Lower leg skin (tissue), 4 donors: Measurements from ENCODE around the gene PADI4. TPM values are rescaled to one million over a fixed set of nuclear protein-coding genes. Genes with fewer than 3 reads are reported as not detected.
A peak's percentile ranks its signal among the peaks of the same experiment; 100 is the strongest.

Experiments used
- DNase-seq, 2 donors: peaks; one replicate each; pipeline ENCODE4 v3.0.0-alpha.2; 2019; ENCODE audit warnings: low spot score in 2 of 2
- H3K4me3 ChIP-seq: fragments of 200-600 bp; sonication (generic); 2 replicates; pipeline ENCODE4 v1.5.1; 2017; ENCODE audit warnings: mild to moderate bottlenecking, low read depth; ENCODE audit not compliant: poor library complexity, severe bottlenecking
- POLR2A ChIP-seq, 2 donors: fragments of 450-650 bp; IDR thresholded peaks; one replicate each; pipeline ENCODE4 v1.6.1; 2016 to 2017; ENCODE audit warnings: antibody characterized with exemption in 2 of 2, mild to moderate bottlenecking in 1 of 2, moderate library complexity in 1 of 2
- WGBS, 2 donors: methylation state at CpG; one replicate each; pipeline ENCODE4 v1.1.5; 2018; 5-methylcytosine and 5-hydroxymethylcytosine counted together
- intact Hi-C: fragments of 100-400 bp; cut with DNase I; formaldehyde crosslinking; loops from one replicate; pipeline ENCODE4 v1.15.0; 2023; ENCODE audit warnings: low total_unique reads
- total RNA-seq, 4 donors: library from RNA; depleted of rRNA; stranded (reverse); fragments of >200 nt; gene quantifications; one replicate each; pipeline ENCODE4 v1.1.0, GENCODE V29; 2016
- TF ChIP-seq, protein P1 (sequence below), 3 donors: fragments of 450-650 bp; IDR thresholded peaks; one replicate each; pipeline ENCODE4 v1.5.1; 2016; ENCODE audit warnings: antibody characterized with exemption in 3 of 3, mild to moderate bottlenecking in 3 of 3, moderate library complexity in 2 of 3

Gene PADI4
- total RNA-seq, 4 donors from 2014 or later = 0.51 TPM; not detected in 3

DNA sequence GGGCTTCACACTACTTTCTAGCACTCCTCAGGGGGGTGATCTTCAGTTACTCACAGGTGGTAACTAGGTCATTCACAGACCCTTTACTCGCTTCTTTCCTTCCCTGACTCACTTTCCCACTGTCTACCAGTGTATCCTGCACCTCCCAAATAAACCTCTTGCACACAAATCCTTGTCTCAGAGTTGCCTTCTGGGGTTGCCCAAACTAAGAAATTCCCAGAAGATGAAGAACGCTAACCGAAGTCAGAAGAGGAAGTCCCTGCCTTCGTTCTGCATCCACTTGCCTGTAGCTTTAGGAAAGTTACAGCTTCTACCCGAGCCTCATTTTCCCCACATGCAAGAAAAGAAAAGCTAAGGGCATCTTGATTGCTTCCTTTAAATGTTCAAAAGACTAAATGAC, 11.9 kb upstream of the PADI4 start:
- no peak overlapping the region for H3K4me3 ChIP-seq
- 78 to 86% methylated on average over 5 of the region's 5 CpGs for WGBS, 2 donors
- no peak for DNase-seq
- intact Hi-C loops = no loop called here
- TF ChIP-seq POLR2A (IDR thresholded peaks at IDR 0.05) = no peak
- TF ChIP-seq, protein P1, sequence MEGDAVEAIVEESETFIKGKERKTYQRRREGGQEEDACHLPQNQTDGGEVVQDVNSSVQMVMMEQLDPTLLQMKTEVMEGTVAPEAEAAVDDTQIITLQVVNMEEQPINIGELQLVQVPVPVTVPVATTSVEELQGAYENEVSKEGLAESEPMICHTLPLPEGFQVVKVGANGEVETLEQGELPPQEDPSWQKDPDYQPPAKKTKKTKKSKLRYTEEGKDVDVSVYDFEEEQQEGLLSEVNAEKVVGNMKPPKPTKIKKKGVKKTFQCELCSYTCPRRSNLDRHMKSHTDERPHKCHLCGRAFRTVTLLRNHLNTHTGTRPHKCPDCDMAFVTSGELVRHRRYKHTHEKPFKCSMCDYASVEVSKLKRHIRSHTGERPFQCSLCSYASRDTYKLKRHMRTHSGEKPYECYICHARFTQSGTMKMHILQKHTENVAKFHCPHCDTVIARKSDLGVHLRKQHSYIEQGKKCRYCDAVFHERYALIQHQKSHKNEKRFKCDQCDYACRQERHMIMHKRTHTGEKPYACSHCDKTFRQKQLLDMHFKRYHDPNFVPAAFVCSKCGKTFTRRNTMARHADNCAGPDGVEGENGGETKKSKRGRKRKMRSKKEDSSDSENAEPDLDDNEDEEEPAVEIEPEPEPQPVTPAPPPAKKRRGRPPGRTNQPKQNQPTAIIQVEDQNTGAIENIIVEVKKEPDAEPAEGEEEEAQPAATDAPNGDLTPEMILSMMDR (IDR thresholded peaks at IDR 0.05) = no peak

DNA sequence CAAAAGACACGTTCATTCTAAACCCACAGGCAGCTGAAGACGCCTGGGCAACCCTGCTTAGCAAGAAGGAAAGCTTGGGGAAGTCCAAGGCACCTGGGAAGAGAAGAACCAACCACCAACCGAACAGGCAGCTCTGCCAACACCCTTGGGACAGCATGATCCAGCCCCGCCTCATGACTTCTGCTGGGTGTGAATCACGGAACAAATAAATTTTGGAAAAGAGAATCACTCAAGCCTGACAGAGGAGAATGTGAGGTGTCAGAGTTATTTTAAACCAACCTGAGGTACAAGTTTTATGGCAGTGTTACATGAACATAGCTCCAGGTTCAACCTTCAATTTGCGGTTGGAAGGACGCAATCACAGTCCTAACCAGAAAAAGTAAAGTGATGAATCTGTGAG, 10.0 kb upstream of the PADI4 start:
- intact Hi-C loops = no loop called here
- TF ChIP-seq, protein P1 (IDR thresholded peaks at IDR 0.05) = no peak
- TF ChIP-seq POLR2A (IDR thresholded peaks at IDR 0.05) = no peak
- WGBS, 2 donors = 35 to 47% methylated on average over 7 of the region's 7 CpGs
- DNase-seq = peak in 1 of 2 donors; percentile 70
- H3K4me3 ChIP-seq = no peak overlapping the region

DNA sequence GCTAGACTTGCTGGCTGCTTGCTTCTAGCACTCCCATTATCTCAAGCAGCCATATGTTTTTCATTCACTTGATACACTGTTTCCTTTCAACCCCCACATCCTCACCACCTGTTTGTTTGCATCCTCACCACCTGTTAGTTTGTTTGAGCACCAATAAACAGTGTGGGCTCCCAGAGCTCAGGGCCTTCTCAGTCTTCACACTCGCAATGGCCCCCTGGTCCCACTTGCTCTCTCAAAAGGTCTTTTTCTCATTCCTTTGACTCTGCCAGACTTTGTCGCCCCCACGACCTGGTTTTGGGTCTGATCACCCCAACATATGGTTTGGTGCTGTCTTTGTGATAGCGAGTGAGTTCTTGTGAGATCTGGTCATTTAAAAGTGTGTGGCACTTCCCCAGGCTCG, 6.2 kb upstream of the PADI4 start:
- intact Hi-C loops = no loop called here

DNA sequence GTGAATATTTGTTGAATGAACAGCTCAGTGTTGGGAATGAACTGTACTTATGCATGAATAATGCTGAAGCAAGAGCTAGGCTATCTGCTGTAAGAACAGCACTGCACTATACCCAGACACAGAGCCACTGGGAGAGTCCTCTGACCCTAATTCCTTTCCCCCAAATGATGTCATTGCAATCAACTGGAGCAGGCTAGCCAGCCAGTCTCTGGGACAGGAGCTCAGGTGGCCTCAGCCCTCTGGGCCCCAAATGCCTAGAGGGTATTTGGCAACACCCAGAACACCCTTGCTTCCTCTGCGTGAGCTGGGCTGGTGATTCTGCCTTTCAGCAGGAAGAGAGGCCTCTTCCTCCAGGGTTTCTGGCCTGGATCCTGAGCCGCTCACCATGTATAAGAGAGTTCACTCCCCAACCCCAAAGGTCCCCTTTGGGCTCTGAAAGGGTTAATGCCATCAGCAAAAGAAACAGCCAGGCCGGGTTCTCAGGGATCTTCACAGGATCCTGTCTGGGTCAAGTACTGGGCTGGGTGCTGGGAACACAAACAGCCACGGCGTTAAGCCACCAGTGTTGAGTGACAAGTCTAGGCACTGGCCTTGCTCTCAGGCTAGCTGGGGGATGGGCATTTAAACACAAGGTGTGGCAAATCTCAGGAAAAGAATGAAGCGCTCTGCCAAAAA, 3.7 kb upstream of the PADI4 start:
- intact Hi-C loops = no loop called here
- TF ChIP-seq POLR2A (IDR thresholded peaks at IDR 0.05) = no peak
- TF ChIP-seq, protein P1 (IDR thresholded peaks at IDR 0.05) = no peak
- WGBS, 2 donors = 12 to 25% methylated on average over 6 of the region's 6 CpGs
- DNase-seq = peak in 1 of 2 donors; percentile 67
- no peak overlapping the region for H3K4me3 ChIP-seq

More for the DNA sequence above, 6.2 kb upstream of the PADI4 start:
- TF ChIP-seq, protein P1 (IDR thresholded peaks at IDR 0.05) = no peak
- TF ChIP-seq POLR2A (IDR thresholded peaks at IDR 0.05) = no peak
- 88 to 90% methylated on average over 5 of the region's 5 CpGs for WGBS, 2 donors
- H3K4me3 ChIP-seq = no peak overlapping the region
- no peak for DNase-seq

DNA sequence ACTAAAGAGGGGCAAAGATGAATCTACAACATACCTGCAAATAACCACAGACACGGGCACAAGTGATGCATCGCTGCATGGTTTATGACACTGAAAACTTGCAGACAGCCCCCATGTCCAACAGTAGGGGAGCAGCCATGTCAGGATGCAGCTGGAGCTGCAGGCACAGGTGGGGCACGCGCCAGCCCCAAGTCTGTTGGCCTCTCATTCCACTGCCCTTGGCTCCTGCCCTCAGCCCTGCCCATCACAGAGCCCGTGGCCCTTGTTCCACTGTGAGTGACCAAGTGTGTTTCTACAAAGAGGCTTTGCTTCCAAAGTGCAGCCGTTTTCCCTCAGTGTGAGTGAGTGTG, 3.2 kb upstream of the PADI4 start:
- intact Hi-C loops = no loop called here
- TF ChIP-seq, protein P1 (IDR thresholded peaks at IDR 0.05) = no peak
- no peak for TF ChIP-seq POLR2A (IDR thresholded peaks at IDR 0.05)
- no peak overlapping the region for H3K4me3 ChIP-seq
- 37 to 44% methylated on average over 6 of the region's 6 CpGs for WGBS, 2 donors
- DNase-seq = peak in 1 of 2 donors; percentile 70

DNA sequence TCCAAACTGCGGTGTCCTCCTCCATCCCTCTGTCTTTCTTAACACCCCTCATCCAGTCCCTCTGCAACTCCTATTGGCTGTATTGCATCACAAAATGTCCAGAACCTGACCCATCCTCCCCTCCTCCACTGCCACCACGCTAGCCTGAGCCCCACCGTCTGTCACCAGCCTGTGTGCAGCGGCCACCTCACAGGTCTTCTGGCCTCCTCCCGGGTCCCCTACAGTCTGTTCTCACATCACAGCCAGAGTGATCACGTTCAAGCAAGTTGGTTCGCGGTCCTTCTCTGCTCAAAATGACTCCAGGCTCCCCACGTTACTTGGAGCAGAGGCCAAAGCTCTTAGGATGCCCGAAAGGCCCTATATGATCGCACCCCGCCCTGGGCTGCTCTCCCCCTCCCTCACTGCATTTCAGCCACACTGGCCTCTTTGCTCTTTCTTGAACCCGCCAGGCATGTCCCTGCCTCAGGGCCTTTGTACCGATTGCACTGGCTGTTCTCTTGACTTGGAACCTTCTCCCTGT, 2.4 kb upstream of the PADI4 start:
- TF ChIP-seq, protein P1 (IDR thresholded peaks at IDR 0.05) = no peak
- TF ChIP-seq POLR2A (IDR thresholded peaks at IDR 0.05) = no peak
- no peak overlapping the region for H3K4me3 ChIP-seq
- peak in 1 of 2 donors; percentile 52 for DNase-seq
- WGBS, 2 donors = 59 to 68% methylated on average over 13 of the region's 14 CpGs
- intact Hi-C loops = no loop called here
